Cerebellar nuclear complex (tissue), 1 donor: ENCODE data around the gene PUS3.
"Not testable (repeated sequence)": the region's sequence is repeated elsewhere in the genome, so short reads cannot be mapped to it uniquely, and the experiment has no call there.

Experiments used
- DNase-seq, 2 experiments: peaks; one replicate each; lab custom pipeline; 2025; lab: John Stamatoyannopoulos, UW

The PUS3 gene

DNA sequence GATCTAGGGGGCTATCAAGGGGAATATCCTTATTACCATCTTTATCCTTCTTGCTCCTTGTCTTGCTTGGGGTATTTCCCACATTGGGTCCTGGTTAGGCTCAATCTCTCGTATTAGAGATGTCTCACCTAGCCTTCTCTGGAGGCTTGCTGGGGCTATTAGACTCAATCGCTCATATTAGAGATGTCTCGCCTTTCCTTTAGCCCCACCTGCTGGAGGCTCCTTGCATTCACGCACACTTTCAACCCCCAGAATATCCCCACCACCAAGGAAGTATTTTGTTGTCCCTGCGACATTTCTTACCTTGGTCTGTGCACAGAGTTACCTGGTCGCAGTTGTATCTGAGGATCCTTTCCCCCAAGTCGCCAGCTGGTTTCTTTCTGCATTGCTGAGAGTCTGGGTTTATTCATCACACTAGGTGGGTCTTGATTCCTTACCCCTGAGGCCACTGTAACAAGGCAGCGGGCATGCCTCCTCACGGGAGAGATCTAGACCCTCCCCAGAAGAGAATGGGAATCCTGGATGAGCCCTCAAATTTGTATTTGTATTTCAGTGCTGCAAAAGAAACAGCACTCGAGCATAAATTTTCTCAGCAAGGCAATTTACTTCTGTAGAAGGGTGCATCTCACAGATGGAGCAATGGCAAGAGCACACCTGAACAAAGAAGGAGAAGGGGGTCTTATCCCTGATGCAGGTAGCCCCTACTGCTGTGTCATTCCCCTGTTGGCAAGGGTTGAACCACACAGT, 31.4 kb downstream of the PUS3 start:
- DNase-seq: no peak

GRCh38 chr11:125869521-125869920, 33.5 kb downstream of the PUS3 start:
- no peak for DNase-seq

GRCh38 chr11:125865354-125865753, 37.7 kb downstream of the PUS3 start:
- DNase-seq: not testable (repeated sequence)

- DNase-seq: not testable (repeated sequence)
Measured at GRCh38 chr11:125862786-125863185, 40.2 kb downstream of the PUS3 start.

DNA sequence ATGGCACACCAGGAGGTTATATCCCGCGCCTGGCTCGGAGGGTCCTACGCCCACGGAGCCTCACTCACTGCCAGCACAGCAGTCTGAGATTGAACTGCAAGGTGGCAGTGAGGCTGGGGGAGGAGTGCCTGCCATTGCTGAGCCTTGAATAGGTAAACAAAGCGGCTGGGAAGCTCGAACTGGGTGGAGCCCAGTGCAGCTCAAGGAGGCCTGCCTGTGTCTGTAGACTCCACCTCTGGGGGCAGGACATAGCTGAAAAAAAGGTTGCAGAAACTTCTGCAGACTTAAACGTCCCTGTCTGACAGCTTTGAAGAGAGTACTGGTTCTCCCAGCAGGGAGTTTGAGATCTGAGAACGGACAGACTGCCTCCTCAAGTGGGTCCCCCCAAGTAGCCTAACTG, 45.3 kb downstream of the PUS3 start:
- not testable (repeated sequence) for DNase-seq

- DNase-seq: no peak
Measured at GRCh38 chr11:125846188-125846587, 56.8 kb downstream of the PUS3 start.
